IPS DF 19.7 (cell line): Measurements from ENCODE around the gene IGSF9B.

ENCODE experiments used
- DNase-seq: peaks from one replicate; pipeline ENCODE4 v3.0.0-alpha.2; 2013; ENCODE audit warnings: low read depth, low spot score

Gene IGSF9B

GRCh38 chr11:133955945-133956421 lies 785 bp downstream of the IGSF9B start:
- no peak for DNase-seq

- DNase-seq: no peak
Observed at GRCh38 chr11:133955081-133955891, 1.5 kb downstream of the IGSF9B start.

- no peak for DNase-seq
Observed at GRCh38 chr11:133953999-133954398, 2.8 kb downstream of the IGSF9B start.

GRCh38 chr11:133953547-133953946 lies 3.2 kb downstream of the IGSF9B start:
- DNase-seq: no peak

GRCh38 chr11:133952199-133953190 lies 4.3 kb downstream of the IGSF9B start:
- DNase-seq: no peak

- DNase-seq: no peak
Observed at GRCh38 chr11:133951327-133952198, 5.2 kb downstream of the IGSF9B start.

- no peak for DNase-seq
Observed at GRCh38 chr11:133950874-133951326, 5.9 kb downstream of the IGSF9B start.

GRCh38 chr11:133950421-133950820 lies 6.3 kb downstream of the IGSF9B start:
- no peak for DNase-seq

- no peak for DNase-seq
Observed at GRCh38 chr11:133949129-133949528, 7.6 kb downstream of the IGSF9B start.

- no peak for DNase-seq
Observed at GRCh38 chr11:133948711-133949110, 8.1 kb downstream of the IGSF9B start.

- no peak for DNase-seq
Observed at GRCh38 chr11:133947321-133947756, 9.4 kb downstream of the IGSF9B start.

GRCh38 chr11:133946541-133947318 lies 10.0 kb downstream of the IGSF9B start:
- no peak for DNase-seq

GRCh38 chr11:133946051-133946450 lies 10.7 kb downstream of the IGSF9B start:
- DNase-seq: no peak

GRCh38 chr11:133945087-133945974 lies 11.4 kb downstream of the IGSF9B start:
- no peak for DNase-seq

- no peak for DNase-seq
Observed at GRCh38 chr11:133943950-133944698, 12.6 kb downstream of the IGSF9B start.

- DNase-seq: no peak
Observed at GRCh38 chr11:133942577-133942976, 14.2 kb downstream of the IGSF9B start.

GRCh38 chr11:133941546-133941945 lies 15.2 kb downstream of the IGSF9B start:
- no peak for DNase-seq

GRCh38 chr11:133940034-133940433 lies 16.7 kb downstream of the IGSF9B start:
- no peak for DNase-seq

GRCh38 chr11:133939558-133939957 lies 17.2 kb downstream of the IGSF9B start:
- no peak for DNase-seq
